Hematopoietic multipotent progenitor cell treated with erythropoietin and hydrocortisone succinate and interleukin-3 and kit ligand, for 8 days (in vitro differentiated cells): ENCODE measurements around the gene HPCAL1.

Experiments
- DNase-seq: peaks from one replicate; pipeline ENCODE4 v3.0.0-alpha.2; 2015

HPCAL1 gene

DNA sequence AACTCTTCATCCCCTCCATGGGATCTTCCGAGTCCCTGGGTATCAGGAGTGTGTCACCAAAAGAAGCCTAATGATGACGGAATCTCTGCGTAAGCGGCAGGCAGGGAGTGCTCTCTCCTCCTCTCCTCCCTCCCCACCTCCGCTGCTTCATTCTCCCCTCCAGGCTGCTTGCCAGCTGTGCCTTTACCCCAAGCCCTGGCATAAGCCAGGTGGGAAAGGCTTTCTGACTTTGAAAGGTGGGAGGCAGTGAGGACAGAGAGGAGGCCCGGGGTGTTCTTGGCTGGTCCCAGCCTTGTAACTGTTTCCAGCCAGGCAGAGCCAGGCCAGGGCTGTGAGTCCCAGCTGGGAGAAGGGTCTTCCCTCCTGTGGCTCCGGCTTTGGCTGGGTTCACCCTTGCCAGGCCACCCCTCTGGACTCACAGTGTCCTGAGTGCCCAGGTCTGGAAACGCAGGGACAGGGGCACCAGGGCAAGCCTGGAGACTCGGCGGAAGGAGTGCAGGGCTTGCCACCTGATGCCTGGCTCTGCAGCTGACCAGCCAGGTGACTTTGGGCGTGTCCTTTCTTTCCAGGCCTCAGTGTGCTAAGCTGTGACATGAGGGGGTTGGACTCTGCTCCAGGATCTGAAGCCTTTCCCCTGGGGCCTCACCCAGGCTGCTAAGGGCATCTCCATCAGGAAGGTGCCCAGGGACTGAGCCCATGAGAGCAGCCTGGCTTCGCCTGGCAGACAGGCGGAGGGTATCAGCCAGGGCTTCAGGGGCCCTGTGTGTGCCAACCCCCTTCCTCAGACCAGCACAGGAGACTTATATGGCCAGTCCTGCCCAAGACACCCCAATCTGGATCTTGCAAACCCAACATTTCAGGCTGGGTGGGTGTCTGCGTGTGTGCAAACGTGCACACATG lies 32.7 kb upstream of the HPCAL1 start:
- no peak for DNase-seq

- DNase-seq = no peak
These were observed 31.2 kb upstream of the HPCAL1 start for GRCh38 chr2:10271509-10271908.

DNA sequence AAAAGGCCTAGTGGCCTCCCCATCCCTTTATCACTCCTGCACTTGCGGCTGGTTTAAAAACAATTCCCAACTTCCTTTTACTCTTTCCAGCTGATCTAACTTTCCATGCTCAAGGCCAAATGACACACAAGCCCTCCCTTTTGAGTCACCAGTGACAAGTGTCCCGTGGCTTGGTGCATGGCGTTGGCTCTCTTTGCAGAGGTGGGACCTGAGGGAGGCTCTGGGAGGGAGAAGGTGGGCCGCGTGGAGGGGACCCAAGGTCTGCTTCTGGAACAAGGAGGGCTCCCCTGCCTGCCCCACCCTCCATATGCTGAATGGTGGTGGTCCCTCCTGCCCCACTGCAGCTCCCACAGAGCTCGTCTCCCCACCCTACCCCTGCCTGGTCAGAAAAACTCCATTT lies 30.8 kb upstream of the HPCAL1 start:
- no peak for DNase-seq

GRCh38 chr2:10272464-10272863 lies 30.2 kb upstream of the HPCAL1 start:
- DNase-seq = peak; percentile 15

DNA sequence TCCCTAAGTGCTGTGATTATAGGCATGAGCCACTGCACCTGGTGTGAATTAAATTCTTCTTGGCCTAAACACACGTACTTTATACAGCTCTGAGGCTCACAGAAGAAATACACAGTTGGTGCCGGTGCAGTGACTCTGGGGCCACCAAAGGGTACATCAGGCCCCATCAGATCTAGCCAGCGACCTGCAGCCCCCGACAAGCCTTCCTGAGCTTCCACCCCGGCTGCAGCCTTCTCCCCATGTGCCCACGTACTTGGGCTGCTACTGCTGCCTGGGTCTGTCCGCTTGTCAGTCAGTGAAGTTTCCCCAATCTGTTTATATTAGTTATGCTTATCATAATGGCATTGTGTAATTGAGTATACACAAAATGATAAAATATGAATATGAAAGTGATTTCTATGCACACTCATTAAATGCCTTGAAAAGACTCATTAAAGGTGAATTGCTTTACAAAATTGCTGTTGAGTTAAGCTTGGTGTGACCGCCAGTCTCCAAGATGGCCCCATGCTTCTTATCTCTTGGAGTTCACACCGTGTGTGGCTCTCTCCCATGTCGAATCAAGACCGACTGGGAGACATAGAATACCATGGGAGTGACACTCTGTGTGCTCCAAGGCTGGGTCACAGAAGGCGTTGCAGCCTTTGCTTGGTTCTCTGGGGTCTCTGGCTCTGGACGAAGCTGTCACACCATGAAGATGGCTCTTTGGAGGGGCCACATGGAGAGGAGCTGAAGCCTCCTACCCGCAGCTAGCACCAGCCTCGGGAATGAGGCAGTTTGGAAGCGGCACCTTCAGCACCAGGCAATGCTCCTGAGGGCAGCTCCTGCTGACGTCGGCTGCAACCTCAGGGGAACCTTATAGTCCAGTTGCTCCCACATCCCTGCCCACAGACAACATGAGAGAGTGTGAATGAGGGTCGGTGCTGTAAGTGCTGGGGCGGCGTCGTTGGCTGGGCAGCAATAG lies 29.2 kb upstream of the HPCAL1 start:
- no peak for DNase-seq

GRCh38 chr2:10274376-10274775 lies 28.3 kb upstream of the HPCAL1 start:
- no peak for DNase-seq

DNA sequence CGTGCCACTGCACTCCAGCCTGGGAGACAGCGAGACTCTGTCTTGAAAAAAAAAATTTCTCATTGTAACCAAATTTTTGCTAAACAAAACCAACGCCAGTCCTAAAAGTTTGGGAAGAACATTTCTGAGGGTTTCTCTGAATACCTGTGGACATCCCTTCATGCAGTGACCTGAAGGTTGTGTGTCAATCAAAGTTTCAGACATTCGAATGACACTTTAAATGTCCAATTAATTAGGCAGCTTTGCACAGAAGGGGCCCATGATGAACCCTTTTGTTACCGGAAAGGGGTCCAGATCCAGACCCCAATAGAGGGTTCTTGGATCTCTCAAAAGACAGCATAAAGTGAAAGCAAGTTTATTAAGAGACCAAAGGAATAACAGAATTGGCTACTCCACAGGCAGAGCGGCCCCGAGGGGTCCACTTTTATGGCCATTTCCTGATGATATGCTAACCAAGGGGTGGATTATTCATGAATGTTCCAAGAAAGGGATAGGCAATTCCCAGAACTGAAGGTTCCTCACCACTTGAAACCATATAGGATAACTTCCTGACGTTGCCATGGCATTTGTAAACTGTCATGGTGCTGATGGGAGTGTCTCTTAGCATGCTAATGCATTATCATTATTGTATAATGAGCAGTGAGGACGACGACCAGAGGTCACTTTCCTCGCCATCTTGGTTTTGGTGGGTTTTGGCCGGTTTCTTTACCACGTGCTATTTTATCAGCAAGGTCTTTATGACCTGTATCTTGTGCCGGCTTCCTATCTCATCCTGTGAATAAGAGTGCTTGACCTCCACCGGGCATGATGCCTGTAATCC lies 27.5 kb upstream of the HPCAL1 start:
- no peak for DNase-seq

GRCh38 chr2:10276481-10277292 lies 26.0 kb upstream of the HPCAL1 start:
- no peak for DNase-seq

DNA sequence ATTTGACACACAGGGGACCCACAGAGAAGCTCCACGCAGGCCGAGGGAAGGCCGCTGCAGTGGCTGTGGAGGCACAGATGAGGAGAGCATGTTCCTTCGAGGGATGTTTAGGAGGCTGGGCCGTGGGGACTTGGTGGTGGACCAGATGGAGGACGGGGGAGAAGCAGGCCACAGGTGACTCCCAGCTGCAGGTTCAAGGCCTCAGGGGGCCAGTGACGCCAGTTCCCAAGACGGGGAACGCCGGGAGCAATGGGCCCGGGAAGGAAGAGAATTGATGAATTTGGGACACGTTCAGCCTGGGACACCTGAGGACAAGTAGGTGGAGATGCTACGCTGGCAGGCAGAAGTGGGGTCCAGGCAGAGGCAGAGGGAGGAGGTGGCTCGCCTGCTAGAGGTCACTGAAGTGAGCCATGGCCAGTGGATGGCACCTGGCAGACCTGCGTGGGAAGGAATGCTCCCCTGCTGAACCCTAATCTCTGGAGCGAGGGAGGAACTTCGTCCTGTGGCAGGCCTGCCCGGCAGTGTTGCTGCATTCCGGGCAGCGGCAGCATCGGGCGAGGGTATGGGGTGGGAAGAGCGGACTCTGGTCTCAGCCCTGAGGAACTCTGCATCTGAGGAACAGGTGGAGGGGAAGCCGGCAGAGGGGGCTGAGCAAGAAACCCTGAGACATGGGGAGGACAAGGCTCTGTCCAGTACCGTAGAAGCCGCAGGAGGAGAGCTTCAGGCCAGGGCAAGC lies 25.2 kb upstream of the HPCAL1 start:
- no peak for DNase-seq

- DNase-seq = peak; percentile 54
These were observed 24.5 kb upstream of the HPCAL1 start for GRCh38 chr2:10278029-10278762.

DNA sequence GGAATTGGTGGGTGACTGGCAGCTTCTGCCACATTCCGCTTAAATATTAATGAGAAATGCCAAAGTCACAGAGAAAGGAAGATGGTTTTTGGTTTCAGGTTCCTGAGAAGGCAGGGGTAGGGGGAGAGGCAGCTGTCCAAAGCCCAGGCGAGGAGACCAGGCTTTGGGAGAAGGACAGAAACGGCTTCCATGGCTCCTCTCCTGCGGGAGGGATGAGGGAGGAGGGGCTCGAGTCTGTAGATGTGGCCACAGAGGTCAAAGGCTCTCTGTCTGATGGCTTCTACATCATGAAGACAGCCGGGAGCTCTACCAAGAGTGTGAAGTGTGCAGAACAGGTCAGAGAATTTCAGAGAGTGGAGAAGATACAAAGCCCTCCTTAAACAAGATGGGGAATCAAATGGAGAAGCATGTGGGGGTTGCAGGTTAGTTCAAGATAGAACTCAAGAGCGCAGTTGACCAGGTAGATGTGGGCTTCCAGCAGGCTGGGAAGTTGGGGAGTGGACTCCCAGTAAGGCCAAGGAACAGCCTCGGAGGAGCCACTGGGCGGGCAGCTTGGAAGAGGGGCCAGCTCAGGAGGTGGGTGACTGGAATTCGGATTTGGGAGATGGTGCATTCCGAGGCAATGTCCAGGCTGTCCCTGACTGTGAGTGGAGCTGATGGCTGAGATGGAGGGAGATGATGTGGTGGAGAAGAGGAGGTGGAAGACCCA lies 23.8 kb upstream of the HPCAL1 start:
- no peak for DNase-seq

GRCh38 chr2:10279472-10279870 lies 23.2 kb upstream of the HPCAL1 start:
- no peak for DNase-seq

DNA sequence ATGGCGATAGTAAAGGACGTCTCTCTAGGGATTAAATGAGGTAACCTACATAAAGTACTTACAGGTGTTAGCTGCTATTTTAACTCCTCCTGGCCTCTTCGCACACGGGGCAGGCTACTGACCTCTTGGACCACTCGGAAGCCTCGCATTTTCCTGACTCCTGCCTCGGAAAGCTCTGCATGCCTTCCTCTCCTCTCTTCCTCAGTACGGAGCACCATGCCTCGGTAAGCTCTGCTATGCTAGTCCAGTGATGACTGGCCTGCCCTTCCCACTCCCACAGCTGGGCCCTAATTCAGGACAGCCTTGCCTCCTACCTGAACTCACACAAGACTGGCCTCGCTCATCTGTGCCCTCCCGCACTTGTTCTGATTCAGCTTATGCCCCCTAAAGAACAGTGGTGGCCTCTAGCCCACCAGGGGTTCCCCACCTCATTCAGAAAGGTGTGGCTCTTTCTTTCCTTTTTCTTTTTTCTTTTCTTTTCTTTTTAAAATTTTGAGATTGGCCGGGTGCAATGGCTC lies 22.7 kb upstream of the HPCAL1 start:
- no peak for DNase-seq

DNA sequence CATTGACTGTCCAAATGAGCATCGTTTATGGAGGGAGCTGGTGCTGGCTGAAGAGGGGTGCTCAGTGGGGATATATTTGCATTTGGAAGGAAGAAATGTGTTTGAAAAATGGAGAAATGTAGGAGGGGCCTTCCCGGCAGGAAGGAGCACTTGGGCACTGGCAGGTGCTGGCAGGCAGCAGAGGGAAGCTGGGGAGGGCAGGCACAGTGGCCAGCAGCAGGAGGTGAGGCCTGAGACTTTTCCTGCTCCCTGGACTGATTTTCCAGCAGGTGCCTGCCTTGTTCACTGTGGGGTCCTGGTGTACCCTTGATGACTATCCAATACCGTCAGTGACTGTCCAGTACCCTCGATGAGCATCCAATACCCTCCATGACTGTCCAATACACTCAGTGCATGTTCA lies 20.8 kb upstream of the HPCAL1 start:
- no peak for DNase-seq

DNA sequence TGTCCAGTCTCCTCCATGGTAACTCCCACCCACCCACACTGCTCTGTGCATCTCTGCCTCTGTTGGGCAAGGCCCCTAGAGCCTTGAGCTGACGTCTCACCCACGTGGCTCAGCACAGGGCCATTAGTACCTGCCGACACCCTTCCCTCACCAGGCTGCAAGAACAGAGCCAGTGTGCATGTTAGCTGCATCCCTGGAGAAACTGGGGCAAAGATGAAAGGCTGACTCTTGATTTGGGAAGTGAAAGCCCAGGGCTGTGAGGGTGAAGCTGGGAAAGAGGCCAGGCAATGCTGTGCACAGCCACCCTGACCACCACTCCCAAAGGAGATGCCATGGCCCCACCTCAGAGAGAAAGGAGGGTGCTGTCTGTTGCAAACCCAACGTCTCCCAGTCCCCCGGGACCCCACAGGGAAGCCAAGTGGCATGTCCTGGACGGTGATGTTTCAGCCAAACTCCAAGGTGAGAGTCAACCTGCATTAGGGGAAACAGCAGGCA lies 20.0 kb upstream of the HPCAL1 start:
- no peak for DNase-seq

DNA sequence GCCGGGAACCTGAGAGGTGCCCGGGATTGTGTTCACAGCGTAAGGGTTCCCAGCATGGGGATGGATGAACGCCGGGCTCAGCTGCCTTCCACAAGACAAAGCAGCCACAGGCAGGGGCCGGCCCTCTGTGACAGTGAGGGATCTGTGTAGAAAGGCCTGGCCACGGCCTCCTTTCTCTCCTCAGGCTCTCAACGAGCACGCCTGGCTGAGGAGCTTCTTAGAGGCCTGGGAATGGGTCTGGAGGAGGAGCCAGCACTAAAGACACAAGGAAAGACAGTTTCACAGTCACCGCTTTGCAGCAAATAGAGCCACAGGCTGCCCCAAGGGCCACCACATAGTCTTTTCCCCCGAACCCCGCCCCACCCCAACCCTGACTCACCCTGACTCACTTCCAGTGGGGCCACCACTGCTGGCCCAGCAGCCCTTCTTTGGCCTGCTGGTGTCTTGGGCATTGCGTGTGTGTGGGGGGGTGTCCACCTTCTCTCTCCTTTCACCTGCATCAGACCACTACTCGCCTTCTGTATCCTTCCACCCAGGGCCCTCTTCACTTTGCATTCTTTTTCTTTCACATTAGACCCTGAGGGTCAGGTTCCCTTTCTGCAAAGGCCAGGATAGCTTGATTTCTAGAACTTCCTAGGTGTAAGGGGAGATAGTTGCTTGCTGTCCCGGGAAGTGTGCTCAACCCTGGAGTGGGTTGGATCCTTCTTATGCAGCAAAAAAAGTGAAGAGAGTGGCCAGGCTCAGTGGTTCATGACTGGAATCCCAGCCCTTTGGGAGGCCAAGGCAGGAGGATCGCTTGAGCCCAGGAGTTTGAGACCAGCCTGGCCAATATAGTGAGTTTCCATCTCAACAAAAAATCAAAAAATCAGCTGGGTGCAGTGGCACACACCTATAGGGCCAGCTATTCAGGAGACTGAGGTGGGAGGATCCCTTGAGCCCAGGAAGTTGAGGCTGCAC lies 19.3 kb upstream of the HPCAL1 start:
- DNase-seq = peak; percentile 71

GRCh38 chr2:10284108-10284870 lies 18.4 kb upstream of the HPCAL1 start:
- DNase-seq = no peak
